ENCODE measurements around the gene ANGPT4.

ANGPT4 gene

DNA sequence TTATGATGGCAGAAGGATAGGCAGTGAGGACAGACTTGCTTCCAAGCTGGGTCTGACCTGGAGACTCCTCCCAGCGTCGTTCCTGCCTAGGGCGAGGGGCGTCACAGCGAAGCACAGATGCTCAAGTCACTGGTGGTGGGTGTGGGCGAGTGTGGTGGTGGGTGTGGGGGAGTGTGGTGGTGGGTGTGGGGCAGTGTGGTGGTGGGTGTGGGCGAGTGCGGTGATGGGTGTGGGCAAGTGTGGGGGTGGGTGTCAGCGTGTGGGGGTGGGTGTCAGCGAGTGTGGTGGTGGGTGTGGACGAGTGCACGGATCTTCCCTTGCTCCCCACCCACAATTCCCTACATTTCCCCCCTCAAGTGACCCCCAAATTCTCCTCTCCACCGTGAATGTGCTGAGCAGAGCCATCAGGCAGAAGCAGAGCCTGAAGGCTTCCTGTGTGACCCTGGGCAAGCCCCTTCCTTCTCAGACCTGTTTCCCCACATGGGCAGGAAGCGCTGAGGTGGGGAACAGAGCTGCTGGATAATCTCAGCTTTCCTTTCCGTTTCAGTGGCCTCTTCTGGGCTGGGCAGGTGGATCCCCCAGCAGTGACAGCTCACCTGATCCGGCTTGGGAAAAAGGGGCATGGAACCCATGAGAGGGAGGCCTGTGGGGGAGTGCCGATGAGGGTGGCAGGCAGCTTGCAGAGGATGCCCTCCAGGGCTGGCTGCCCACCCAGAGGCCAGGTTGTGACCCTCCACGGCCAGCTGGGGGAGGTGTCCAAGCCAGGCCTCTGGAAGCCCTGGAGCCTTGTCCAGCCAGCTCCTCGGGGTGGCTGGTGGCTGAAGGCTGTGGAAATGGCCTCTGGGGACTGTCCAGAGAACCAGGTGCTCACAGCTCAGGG, 43.0 kb upstream of the ANGPT4 start:
- CTCF ChIA-PET = interaction anchor here (0.6 to 1.5 kb wide), 3 partner anchors 14 to 149 kb away, joined by 3 to 5 read pairs (median 3); no protein-coding TSS in a partner anchor
- POLR2A ChIA-PET (ENCODE audit: low non-redundant PET) = no interaction called here
- no peak for DNase-seq (ENCODE audit: low spot score)
- H3K27ac ChIP-seq = no peak overlapping the region
- no peak for TF ChIP-seq CTCF (conservative IDR thresholded peaks at IDR 0.05; ENCODE audit: low read depth)

DNA sequence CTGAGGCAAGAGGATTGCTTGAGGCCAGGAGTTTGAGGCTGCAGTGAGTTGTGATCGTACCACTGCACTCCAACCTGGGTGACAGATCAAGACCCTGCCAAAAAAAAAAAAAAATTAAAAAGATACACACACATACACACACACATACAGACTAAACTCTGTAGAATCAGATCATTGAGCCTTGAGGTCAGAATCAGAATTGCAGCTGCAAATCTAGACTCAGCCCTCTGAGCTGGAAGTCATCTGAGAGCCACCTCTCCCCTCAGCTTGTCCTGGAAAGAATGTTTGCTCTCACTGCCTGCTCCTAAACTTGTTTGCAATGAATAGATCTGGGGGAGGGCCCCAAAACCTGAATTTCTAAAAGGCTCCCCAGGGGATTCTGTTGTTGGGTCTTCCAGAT, 41.4 kb upstream of the ANGPT4 start:
- TF ChIP-seq CTCF (conservative IDR thresholded peaks at IDR 0.05; ENCODE audit: low read depth) = no peak
- DNase-seq (ENCODE audit: low spot score) = no peak

DNA sequence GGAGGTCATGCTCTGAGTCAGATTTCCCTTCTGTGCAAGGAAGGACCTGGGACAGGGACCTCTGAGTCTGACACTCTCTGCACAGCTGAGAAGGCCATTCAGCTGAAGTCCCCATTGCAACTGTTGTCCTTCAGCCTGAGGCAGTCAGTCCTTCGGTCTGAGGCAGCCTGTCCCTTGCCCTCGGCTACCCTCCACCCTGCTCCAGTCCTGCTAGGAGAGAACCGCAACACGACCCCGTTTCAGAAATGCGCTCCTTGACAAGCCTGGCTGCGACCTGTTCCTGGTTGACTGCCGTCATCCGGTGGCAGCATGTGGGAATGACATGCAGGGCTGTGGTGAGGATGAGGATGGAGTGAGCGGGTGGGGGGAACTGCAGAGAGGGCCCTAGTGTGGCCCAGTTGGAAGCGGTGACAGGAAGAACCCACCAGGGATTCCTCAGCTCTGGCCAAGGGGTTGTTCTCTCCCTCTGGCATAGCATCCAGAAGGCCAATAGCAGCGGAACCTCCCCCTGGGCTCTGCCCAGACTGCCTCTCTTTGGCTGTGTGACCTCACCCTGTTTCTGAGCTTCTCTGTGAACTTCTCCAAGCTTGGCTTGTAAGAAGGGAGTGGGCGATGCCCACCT, 40.3 kb upstream of the ANGPT4 start:
- peak; percentile 98 for TF ChIP-seq CTCF (conservative IDR thresholded peaks at IDR 0.05; ENCODE audit: low read depth)
- ChIA-PET CTCF (interaction anchor here (0.5 to 3.2 kb wide), 27 partner anchors 10 to 827 kb away, joined by 3 to 71 read pairs (median 3); no protein-coding TSS in a partner anchor), POLR2A (ENCODE audit: low non-redundant PET) (interaction anchor here (0.7 kb wide), 1 partner anchor 121 kb away, joined by 3 read pairs; no protein-coding TSS in a partner anchor)
- peak; percentile 84 for DNase-seq (ENCODE audit: low spot score)
- no peak overlapping the region for H3K27ac ChIP-seq

More for the DNA sequence above, 41.4 kb upstream of the ANGPT4 start:
- ChIA-PET POLR2A (ENCODE audit: low non-redundant PET) (interaction anchor here (0.7 kb wide), 1 partner anchor 122 kb away, joined by 3 read pairs; no protein-coding TSS in a partner anchor), CTCF (interaction anchor here (0.6 to 3.2 kb wide), 11 partner anchors 9 to 196 kb away, joined by 3 to 71 read pairs (median 6); no protein-coding TSS in a partner anchor)
- H3K27ac ChIP-seq = no peak overlapping the region

- POLR2A ChIA-PET (ENCODE audit: low non-redundant PET) = no interaction called here
- DNase-seq (ENCODE audit: low spot score) = no peak
- no peak for TF ChIP-seq CTCF (conservative IDR thresholded peaks at IDR 0.05; ENCODE audit: low read depth)
- no peak overlapping the region for H3K27ac ChIP-seq
- CTCF ChIA-PET = interaction anchor here (0.6 to 3.2 kb wide), 16 partner anchors 11 to 826 kb away, joined by 3 to 71 read pairs (median 3); no protein-coding TSS in a partner anchor
Measured at GRCh38 chr20:955656-956055, 39.5 kb upstream of the ANGPT4 start.

DNA sequence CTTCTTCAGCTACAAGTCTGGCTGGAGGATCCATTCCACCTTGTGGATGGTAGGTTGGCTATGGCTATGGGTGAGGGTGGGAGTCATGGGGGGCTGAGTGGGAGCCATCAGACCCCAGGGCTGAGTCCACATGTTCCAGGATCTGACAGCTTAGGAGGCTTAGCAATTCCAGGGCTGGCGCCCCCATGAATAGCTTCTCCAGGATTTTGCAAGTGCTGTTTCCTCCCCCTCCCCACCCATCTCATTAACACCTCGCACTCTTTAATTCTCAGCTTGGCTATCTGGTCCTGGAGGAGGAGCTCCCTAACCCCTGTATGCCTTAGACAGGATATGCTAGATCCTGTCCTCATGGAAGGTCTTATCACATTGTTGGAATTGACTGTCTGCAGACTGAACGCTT, 39.0 kb upstream of the ANGPT4 start:
- CTCF ChIA-PET = interaction anchor here (0.6 to 3.2 kb wide), 7 partner anchors 29 to 258 kb away, joined by 3 to 71 read pairs (median 3); no protein-coding TSS in a partner anchor

More for the DNA sequence above, 39.0 kb upstream of the ANGPT4 start:
- POLR2A ChIA-PET (ENCODE audit: low non-redundant PET) = no interaction called here
- no peak for DNase-seq (ENCODE audit: low spot score)
- no peak overlapping the region for H3K27ac ChIP-seq
- no peak for TF ChIP-seq CTCF (conservative IDR thresholded peaks at IDR 0.05; ENCODE audit: low read depth)

All from RWPE1 (cell line).